Measurements from ENCODE around the gene CLRN1.
A peak's percentile ranks its signal among the peaks of the same experiment; 100 is the strongest.

The CLRN1 gene

DNA sequence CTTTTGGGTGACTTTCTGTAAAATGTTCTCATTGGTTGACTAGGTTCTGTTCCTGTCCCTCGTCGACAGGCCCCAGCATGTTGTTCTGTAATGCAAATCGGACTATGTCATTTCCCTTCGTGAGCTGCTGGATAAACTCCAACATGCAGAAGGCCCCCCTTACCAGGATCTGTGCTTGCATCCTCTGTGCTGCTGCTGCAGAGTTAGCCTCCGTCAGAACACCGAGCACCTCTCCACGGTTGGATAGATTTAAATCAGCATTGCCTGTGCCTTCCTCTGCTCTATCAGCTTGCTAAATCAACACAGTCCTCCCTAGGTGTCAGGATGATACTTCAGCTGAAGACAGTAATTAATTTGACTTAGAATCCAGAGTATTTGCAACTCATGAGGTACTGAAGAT is 54.6 kb downstream of the CLRN1 start:
- no peak for DNase-seq

DNA sequence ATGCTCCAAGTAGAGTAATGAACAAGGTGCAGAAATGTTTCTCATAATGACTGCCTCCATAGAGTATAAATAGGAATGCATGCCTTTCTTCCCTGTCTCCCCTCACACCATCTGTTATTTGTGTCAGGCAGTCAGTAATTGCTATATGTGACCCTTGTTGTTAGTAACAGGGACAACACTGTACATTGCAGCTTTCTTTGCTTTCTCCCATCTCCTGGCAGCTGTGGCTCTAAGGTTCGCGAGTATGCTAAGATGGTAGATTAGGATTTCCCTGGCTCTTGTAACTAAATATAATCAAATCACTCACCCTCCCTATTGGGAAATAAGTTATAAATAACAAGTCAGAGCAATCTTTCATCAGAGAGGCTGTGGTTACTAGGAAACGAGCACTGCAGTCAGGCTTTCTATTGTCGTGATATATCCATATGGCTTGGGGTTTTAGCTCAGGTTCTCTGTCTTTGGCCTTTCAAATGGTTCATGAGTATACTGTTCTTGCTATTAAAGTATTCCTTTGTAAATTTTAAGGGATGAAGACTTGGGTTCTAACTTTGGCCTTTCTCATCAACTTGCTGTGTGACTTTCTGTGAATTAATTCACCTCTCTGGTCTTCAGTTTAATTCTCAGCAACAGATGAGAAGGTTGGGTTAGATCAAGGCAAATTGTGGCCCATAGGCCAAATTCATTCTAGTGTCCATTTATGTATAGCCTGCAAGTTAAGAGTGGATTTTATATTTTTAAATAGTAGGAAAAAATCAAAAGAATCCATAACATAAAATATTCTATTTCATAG is 59.2 kb downstream of the CLRN1 start:
- peak in 1 of 3 experiments; percentile 51 for DNase-seq

DNA sequence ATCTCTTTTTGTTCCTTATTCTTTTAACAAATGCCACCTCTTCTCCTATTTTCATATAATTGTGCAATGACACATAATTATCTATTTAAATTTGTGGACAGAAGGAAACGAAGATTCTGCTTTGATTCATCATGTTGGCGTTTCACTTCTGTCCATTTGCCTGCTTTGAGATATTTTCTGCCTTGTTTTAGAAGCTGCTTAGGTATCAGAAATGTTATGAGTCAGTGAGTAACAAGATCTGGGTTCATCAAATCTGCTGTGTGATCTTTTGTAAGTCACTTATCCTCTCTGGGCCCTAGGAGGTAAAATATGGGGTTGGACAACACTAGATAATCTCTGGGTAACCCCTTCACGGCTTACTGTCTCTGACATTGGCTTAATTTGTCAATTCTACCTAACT is 60.0 kb downstream of the CLRN1 start:
- no peak for DNase-seq

DNA sequence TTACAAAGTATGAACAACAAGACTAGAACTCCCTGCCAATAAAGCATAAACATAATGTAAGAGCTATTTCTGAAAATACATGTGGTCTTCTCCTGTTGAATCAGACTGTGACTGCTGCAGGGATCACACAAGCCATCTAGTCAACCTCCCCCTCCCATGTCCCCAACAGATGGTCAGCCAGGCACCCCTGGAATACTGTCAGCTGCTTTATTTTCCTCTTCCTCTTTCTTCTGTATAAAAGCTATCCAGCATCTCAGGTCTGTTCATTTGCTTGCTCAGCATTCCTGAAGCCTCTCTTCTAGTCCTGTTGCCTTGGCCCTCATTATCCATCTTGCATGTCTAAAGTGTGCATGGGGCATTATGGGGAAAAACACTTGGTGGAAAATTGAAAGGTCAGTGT is 60.8 kb downstream of the CLRN1 start:
- no peak for DNase-seq

DNA sequence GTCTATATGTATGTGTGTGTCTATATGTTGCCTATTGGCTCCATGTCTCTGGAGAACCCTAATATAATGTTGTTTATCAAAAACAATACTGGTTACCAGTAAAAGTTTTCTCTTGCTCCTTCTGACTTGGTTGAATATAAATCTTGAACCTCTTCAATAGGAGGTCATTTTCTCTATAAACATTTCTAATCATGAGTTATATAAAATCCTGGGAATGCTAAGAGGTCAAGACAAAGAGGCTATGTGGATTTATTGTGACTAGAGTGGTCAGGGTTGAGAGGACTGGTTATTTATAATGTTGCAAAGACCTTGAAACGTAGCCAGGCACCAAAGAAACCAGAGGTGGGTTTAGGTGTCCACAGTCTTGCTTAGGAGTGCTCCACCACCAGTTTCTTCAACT is 66.1 kb downstream of the CLRN1 start:
- no peak for DNase-seq

DNA sequence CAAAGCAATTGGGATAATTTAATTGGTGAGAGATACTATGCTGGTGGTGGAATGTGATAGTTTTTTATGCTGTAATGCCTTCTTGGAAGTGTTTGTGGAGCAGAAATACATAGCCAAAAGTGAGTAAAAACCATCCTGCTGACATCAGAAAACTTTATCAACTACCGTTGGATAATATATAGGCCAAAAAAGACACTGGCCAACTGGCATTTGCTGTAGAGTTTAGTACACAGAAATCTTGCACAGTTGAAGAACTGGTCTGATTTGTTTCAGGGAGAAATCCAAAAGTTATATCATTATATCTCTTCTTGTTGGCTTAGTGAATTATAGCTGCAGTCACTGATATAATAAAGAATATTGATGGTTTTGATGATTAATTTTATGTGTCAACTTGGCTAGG is 66.8 kb downstream of the CLRN1 start:
- no peak for DNase-seq

DNA sequence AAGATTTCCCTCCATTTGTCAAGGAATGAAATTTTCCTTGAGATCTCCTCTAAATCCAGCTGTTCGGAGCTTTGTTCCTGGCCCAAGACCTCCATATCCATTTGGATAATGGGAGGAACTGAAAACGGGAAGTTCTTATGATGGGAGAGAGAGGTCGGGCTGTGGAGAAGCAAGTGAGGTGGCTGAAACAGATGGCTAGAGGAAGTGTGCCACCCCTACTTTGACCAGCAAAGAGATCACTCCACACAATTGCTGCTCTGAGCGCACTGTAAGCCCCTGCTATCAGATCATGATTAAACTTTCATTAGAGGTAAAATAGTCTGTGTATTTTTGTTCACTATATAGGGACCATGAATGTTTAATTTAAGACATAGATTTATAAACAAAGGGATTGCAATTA is 67.2 kb downstream of the CLRN1 start, which contains the start of gene MINDY4B:
Gene MINDY4B (minus strand): TSS at position 101 of the 400 bp plus-strand sequence. CDS start 0 bp downstream, at position 101.
- no peak for DNase-seq

DNA sequence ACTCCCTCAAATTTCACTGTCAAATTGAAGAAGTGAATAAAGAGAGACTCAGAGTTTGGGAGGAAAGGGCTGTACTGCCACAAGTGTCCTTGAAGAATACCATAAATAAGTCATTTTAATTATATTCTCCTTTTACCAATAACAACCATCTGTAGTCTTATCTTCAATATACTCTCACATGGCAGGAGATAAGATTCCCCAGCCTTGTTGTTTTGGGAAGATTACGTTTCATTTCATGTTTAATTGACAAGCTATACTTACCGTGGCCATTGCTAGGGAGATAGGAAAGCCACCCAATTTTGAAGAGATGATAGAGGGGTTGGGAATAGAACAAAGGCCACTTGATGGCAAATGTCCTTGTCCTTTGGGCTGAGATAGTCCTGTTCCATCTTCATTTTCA is 69.5 kb downstream of the CLRN1 start:
- DNase-seq = no peak

DNA sequence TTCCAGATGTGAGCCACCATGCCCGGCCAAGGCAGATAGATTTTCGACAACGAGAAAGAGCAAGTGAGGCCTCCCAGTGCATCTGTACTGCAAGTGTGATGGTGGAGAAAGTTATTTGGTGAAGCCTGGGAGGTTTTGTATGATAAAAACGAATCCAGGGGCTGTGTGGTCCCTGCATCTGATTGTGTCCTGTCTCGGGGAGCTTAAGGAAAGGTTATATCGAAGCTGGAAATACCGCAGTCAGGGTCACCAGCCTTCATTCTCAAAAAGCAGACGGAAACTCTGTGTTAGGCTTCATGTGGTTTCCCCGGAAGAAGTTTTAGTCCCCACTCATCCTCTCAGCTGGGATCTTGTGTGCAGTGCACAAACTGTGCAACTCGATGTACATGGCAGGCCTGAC is 70.7 kb downstream of the CLRN1 start:
- no peak for DNase-seq

DNA sequence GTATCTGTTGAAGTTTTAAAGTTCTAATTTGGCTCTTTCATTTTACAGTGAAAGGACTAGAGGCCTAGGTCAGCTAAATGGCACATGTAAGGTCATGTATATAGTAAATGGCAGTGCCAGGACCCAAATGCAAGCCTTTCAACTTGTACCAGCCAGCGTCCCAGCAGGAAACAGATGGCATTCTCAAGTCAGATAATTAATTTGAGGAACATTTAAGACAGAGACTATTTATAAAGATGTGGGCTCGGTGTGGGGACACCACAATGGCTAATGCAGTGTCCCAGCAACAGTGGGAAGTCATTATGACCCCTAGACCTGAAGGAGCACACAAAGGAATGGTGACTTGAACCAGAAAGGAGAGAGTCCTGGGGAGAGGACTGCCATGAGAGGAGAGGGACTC is 73.4 kb downstream of the CLRN1 start:
- DNase-seq = no peak

DNA sequence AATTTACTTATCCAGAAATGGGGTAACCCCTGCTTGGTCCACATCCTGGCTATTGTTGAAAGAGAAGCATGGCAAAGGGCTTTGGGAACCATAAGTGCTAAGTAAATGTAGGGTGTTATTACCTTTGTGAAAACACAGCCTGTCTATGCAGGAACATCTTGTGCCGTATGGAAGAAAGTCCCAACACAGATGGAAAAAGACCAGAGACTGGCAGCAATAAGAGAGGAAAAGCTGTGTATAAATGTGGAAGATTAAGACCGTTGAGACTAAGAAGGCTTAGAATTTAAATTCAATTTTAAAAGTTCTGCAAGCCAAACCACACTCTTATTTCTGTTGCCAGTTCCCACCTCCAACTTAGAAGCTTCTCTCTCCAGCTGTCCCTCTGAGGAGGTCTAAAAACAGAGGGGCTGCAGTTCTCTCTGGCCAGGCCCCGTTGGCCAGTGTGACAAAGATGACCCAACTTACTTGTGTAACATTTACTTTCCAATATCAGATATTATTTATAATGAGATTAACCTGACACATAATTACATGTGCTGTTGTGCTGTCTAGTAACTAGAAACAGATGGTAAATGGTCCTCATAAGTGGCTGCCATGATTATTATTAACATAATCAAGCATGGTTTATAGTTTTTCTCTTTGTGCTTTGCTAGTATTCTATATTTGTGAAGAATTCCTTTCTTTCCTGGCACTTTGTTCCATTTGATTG is 74.3 kb downstream of the CLRN1 start:
- DNase-seq = no peak

DNA sequence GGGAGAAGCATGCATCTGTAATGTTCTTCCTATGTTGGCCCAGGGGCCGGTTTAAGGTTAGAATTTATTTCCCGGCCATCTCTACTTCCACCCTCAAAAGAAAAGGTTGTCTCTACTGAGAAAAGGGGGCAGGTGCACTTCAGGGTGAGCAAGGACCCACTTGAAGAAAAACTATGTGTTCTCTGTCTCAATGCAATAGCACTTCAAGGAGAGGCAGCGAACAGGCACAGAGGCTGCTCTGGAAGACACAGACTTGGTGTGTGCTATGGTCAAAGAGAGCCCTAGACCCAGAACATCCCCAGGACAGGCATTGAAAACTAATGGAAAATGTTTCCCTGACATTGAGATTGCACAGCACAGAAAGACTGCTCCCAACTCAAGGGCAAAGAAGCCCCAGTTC is 74.9 kb downstream of the CLRN1 start:
- no peak for DNase-seq

DNA sequence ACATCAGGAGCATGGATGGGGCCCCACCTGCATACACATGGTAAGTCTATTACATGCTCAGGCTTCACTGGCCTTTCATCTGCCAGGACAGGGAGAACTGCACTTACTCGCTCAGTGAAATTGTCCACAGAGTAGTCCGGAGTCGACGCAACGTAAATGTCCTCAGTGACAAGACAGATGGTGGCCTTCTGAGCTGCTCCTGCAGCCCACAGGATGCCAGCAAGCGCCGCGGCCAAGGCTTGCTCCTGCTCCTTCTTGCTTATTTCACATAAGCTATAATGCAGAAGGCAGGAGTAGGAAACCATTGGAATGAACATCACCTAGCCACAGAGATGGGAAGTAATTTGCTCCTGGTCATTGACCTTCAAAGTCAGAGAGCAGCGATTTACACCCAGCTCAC is 81.7 kb downstream of the CLRN1 start:
- no peak for DNase-seq

DNA sequence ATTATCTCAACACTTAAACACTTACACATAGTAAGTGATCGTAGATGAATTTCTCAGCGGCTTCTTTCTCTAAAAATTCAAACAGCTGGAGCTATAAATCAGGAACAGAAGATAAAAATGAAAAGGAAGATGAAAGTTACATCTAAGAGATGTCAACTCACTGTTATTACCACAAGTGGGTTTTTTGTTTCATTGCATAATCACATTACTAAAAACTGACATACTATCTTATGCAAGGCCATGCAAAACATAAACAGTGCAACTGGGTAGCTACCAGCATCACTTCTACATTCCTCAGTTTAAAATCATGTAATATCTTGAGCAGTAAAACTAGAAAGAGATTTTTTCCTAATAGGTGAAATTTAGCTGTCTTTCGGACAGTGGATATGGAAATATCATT is 82.2 kb downstream of the CLRN1 start:
- no peak for DNase-seq

DNA sequence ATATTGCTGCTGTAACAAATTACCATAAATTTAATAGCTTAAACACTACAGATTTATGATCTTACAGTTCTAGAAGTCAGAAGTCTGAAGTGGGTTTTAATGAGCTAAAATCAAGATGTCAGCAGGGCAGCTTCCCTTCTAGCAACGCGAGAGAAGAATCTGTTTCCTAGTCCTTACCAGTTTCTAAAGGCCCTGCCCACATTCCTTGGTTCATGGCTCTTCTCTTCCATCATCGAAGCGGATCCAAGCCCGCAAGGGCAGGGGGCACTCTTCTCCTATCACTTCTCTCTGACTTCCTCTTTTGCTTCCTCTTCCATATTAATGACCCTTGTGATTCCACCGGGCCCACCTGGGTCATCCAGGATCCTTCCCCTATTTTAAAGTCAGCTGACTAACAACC is 83.4 kb downstream of the CLRN1 start:
- no peak for DNase-seq

DNA sequence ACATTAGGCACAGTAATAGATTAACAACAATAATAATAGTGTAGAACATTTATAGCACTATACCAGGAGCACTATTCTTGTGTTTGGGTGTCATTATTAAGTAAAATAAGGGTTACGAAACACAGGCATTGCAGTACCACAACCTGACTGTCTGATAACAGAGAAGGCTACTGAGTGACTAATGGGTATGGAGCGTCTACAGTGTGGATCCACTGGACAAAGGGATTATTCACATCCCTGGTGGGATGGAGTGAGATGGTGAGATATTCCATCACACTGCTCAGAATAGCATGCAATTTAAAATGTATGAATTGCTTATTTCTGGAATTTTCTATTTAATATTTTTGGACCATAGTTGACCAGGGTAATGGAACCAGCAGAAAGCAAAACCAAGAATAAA is 85.5 kb downstream of the CLRN1 start:
- no peak for DNase-seq

DNA sequence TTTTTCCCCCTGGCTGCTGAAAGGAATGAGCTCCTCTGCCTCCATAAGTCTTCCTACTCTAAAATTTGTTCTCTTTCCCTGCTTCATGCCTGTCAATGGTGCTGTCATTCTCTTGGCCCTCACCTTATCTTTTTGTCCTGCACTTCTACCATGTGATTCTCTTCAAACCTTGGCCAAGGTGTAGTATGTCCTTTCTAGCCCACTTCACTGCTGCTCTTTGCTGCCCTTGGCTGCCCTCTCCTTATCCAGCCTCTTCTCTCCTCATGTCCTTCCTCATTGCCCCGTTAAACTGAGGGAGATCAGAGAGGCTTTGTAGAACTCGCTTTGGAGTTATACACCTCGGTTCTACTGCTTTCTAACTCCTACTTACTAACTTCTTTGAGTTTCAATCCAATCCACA is 87.0 kb downstream of the CLRN1 start:
- no peak for DNase-seq

DNA sequence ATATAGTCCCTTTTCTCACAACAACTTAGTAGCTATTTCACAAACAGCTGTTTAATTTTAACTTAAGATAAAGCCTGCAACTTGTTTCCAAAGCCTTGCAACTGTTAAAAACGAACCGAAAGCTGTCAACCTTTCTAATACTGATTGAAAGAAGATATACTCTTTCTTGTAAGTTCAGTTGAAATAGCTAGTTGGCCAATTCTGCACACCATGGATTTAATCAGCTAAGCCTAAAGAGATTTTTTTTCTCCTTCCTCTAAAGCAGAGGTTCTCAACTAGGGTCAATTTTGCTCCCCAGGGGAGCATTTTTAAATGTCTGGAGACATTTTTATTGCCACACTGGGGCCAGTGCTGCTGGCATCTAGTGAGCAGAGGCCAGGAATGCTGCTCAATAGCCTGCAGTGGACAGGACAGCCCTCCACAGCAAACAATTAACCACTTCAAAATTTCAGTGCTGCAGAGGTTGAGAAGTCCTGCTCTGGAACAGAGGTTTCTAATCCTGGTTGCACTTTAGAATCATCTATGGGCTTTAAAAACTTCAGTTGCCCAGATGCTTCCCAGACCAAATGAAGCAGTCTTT is 93.4 kb downstream of the CLRN1 start:
- peak in 1 of 3 experiments; percentile 22 for DNase-seq

DNA sequence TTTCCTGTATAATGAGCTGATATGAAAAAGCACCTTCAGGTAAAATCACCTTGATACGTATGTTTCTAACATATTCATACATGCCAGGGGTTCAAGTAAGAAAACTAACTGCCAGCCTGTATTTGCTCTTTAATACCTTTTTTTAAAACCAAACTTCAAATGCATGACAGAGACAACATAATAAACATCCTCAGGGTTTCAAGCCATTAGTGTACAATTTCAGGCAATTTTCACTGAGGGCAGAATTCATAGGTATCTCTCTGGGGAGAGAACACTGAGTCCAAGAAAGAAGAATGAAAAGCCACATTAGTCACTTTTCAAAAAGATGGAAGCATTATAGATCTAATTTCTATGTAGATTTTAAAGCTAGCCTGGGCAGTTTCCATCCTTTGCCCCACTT is 94.2 kb downstream of the CLRN1 start:
- no peak for DNase-seq

DNA sequence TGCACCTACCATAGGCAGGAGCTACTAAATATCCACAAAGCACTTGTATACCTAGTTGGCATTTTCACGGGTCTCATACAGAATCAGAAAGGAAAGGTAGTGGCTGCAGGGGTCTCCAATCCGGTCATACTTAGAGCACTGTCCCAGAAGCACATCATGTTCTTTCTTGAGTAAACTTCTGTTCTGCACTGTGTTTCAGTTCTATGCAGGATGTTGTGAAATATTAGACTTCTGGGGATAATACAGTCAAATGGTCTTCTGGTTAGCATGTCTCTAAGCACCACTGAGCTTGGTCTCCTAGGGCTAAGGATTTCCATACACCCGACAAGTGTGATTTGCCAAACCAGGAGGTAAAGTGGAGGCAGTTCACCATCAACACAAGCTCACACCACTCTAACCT is 95.2 kb downstream of the CLRN1 start:
- no peak for DNase-seq

DNA sequence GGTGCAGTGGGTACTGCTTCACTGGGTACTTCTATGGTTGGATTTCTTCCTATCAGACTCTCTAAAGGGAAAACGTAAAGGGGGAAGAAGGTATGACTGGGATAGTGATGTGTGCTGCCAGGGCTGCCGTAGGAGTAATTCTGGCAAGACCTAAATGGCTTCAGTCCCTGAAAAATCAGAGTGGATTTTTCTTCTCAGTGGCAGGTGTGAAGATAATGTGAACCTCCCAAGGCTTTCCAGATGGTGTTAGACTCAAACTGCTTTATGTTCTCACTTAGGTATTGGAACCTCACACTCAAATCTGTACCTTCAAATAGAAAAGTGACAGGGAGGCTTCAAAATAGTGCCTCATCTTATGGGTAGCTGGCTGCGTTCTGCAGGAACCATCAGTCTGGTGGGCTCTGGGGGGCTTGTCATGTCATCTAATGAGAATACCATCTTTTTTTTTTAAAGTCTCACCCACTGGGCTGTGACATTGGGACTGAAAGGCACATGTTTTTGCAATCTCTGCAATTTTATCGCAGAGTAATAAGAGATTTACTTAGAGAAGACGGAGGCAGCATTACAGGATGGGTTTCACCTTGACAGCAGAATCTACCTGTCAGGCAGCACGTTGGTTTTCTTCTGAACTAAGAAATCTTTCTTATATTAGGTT is 95.8 kb downstream of the CLRN1 start:
- no peak for DNase-seq
